Stimulated activated CD8-positive, alpha-beta memory T cell treated with anti-CD3 and anti-CD28 coated beads, Interleukin-15, amount 100 ng/mL, for 4 hours (primary cell): Measurements from ENCODE around the gene TMCO4.
"Not testable (repeated sequence)": the region's sequence is repeated elsewhere in the genome, so short reads cannot be mapped to it uniquely, and the experiment has no call there.

Experiments used
- DNase-seq, 2 donors: peaks; one replicate each; pipeline ENCODE4 v3.0.0-alpha.2; 2020; ENCODE audit warnings: low read depth in 2 of 2

Gene TMCO4

GRCh38 chr1:19799230-19800075, at the start of gene TMCO4:
TSS of gene TMCO4 (minus strand) at chr1:19799916. CDS start at chr1:19780758, 19,158 bp downstream.
- DNase-seq = peak; percentile 11 to 27

- DNase-seq = not testable (repeated sequence)
Observed at GRCh38 chr1:19849307-19849706, 49.6 kb upstream of the TMCO4 start.

- not testable (repeated sequence) for DNase-seq
Observed at GRCh38 chr1:19847334-19847733, 47.6 kb upstream of the TMCO4 start.

GRCh38 chr1:19846338-19846737, 46.6 kb upstream of the TMCO4 start:
- DNase-seq = no peak

GRCh38 chr1:19845555-19845954, 45.8 kb upstream of the TMCO4 start:
- DNase-seq = no peak

- DNase-seq = no peak
Observed at GRCh38 chr1:19844731-19845495, 45.2 kb upstream of the TMCO4 start.

GRCh38 chr1:19840228-19840627, 40.5 kb upstream of the TMCO4 start:
- no peak for DNase-seq

- no peak for DNase-seq
Observed at GRCh38 chr1:19837866-19838265, 38.1 kb upstream of the TMCO4 start.

- DNase-seq = no peak
Observed at GRCh38 chr1:19835578-19835977, 35.9 kb upstream of the TMCO4 start.

- DNase-seq = no peak
Observed at GRCh38 chr1:19831441-19831840, 31.7 kb upstream of the TMCO4 start.

GRCh38 chr1:19828546-19828945, 28.8 kb upstream of the TMCO4 start:
- DNase-seq = no peak

GRCh38 chr1:19825298-19825697, 25.6 kb upstream of the TMCO4 start:
- no peak for DNase-seq

- DNase-seq = no peak
Observed at GRCh38 chr1:19824541-19824940, 24.8 kb upstream of the TMCO4 start.

GRCh38 chr1:19824036-19824435, 24.3 kb upstream of the TMCO4 start:
- DNase-seq = no peak

- DNase-seq = no peak
Observed at GRCh38 chr1:19819701-19820100, 20.0 kb upstream of the TMCO4 start.

- no peak for DNase-seq
Observed at GRCh38 chr1:19818324-19818723, 18.6 kb upstream of the TMCO4 start.

- DNase-seq = no peak
Observed at GRCh38 chr1:19817160-19817559, 17.4 kb upstream of the TMCO4 start.

GRCh38 chr1:19816737-19817086, 17.0 kb upstream of the TMCO4 start:
- not testable (repeated sequence) for DNase-seq

GRCh38 chr1:19815801-19816736, 16.4 kb upstream of the TMCO4 start:
- DNase-seq = no peak

- DNase-seq = no peak
Observed at GRCh38 chr1:19814681-19815503, 15.2 kb upstream of the TMCO4 start, which contains the start of gene RNF186. TSS of gene RNF186 (minus strand) at chr1:19815283. CDS start at chr1:19815101, 182 bp downstream.

- no peak for DNase-seq
Observed at GRCh38 chr1:19814244-19814661, 14.5 kb upstream of the TMCO4 start.
